ENCODE results near the gene HECW1. TPM values are rescaled to one million over a fixed set of nuclear protein-coding genes. Genes with fewer than 3 reads are reported as not detected.

HECW1 gene
- not detected for total RNA-seq

GRCh38 chr7:43112459-43112940 lies at the start of gene HECW1:
HECW1 (plus strand) TSS chr7:43112647; CDS start chr7:43243906, 131,259 bp downstream.

GRCh38 chr7:43582503-43583423 lies 470.3 kb downstream of the HECW1 start, which contains the start of gene STK17A:
STK17A (plus strand) TSS chr7:43583108; CDS start chr7:43583244, 136 bp downstream.

Small RNA genes within 50 kb of the gene (microRNA-seq; reads per million reads assigned to microRNA genes)
- gene MIR3943 (ENCODE audit: borderline microRNAs expressed, borderline replicate concordance): not detected

Other genes with a start within 250 kb of the HECW1 start
- gene C7orf25, start 200.6 kb upstream of the HECW1 start, total RNA-seq: 1 to 10 TPM; 3.4 to 4.3 TPM
- 100 to 1,000 TPM; 106 to 111 TPM for gene PSMA2, start 180.5 kb upstream of the HECW1 start, total RNA-seq
- 10 to 100 TPM; 46.4 to 47.1 TPM for gene MRPL32, start 180.3 kb upstream of the HECW1 start, total RNA-seq